ENCODE data around the gene MPRIP.

DNA sequence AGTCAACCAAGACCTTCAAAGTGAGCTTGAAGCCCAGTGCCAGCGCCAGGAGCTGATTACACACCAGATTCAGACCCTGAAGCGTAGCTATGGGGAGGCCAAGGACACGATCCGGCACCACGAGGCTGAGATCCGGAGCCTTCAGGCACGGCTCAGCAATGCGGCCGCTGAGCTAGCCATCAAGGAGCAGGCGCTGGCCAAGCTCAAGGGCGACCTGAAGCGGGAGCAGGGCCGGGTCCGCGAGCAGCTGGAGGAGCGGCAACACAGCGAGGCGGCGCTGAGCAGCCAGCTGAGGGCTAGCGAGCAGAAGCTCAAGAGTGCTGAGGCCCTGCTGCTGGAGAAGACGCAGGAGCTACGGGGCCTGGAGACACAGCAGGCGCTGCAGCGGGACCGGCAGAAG, 121.9 kb downstream of the MPRIP start:
- TF ChIP-seq HDAC6 (IDR thresholded peaks at IDR 0.05; ENCODE audit: low read depth, low read length) (no peak), CREM (IDR thresholded peaks at IDR 0.05) (no peak), CREM (CRISPR knock-in tag; IDR thresholded peaks at IDR 0.05) (no peak), REL (CRISPR knock-in tag; conservative IDR thresholded peaks at IDR 0.05) (no peak), NR3C1 (CRISPR knock-in tag; IDR thresholded peaks at IDR 0.05) (no peak), NONO (IDR thresholded peaks at IDR 0.05) (no peak), NONO (CRISPR knock-in tag; conservative IDR thresholded peaks at IDR 0.05) (no peak)
